ENCODE results near the gene FAM124A. TPM values are rescaled to one million over a fixed set of nuclear protein-coding genes. Genes with fewer than 3 reads are reported as not detected.

Gene FAM124A
- polyA plus RNA-seq, 2 of the 4 experiments (the other 2 are of a cell fraction): 1.5 to 1.6 TPM

DNA sequence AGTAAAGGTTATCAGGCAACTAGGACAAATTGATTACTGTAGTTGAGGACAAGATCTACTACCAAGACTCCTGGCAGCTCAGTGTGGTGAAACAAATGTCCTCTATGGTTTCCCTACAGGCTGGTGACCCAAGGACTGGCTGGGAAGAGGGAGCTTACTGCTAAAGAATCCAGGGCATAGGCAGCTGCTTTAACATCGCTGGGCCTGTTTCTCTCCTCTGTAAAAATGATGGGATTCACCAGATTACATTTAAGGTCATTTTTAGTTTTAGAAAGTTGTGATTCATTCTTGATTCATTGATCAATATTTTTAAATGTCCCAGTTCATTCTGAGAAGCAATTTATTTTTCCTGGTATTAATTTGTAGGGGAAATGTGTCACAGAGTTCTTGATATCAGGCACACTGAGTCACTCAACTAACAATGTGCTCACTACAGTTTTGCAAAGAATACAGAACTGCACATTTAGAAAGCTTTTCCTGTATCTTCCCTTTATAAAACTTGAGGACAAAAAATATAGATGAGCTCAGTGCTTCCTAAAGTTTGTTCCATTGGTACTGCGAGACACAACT lies 19.6 kb upstream of the FAM124A start:
- H3K4me2 ChIP-seq: no peak overlapping the region
- no peak overlapping the region for H3K4me3 ChIP-seq
- TF ChIP-seq SREBF2 (IDR thresholded peaks at IDR 0.05): no peak
- no peak for TF ChIP-seq ZC3H11A (IDR thresholded peaks at IDR 0.05)
- ChIA-PET CTCF (no interaction called here), POLR2A (no interaction called here)
- 61% methylated on average over 2 of the region's 2 CpGs for WGBS (ENCODE audit: missing lambda C conversion rate)
- H3K4me1 ChIP-seq: no peaks in the 10 kb centered on the region
- H3K9me3 ChIP-seq: no peaks in the 10 kb centered on the region
- no peak for ATAC-seq
- DNase-seq (ENCODE audit: low read depth in 1 of 2, low spot score in 1 of 2): no peak
- no peak for FAIRE-seq
- no peak overlapping the region for H3K27ac ChIP-seq

DNA sequence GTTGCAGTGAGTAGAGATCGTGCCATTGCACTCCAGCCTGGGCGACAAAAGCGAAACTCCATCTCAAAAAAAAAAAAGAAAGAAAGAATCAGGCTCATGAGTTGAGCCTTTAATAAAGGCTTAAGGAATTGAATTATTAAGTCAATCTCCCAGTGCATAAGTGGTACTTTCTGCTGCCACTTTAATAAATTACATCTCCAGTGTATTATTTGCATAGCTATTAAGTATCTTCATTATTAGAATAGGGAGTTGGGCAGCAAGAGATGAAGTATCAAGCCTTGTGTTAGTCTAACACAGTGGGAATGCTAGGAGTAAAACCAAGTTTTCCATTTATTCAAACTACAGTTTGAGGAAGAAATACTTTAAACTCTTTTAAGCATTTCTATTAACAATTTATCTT lies 15.6 kb upstream of the FAM124A start:
- H3K4me2 ChIP-seq: no peak overlapping the region
- ChIA-PET CTCF (no interaction called here), POLR2A (no interaction called here)
- FAIRE-seq (no peak), DNase-seq (ENCODE audit: low read depth in 1 of 2, low spot score in 1 of 2) (no peak), ATAC-seq (no peak)
- H3K4me3 ChIP-seq: no peak overlapping the region
- H3K9me3 ChIP-seq: no peaks in the 10 kb centered on the region
- H3K4me1 ChIP-seq: no peaks in the 10 kb centered on the region
- H3K27ac ChIP-seq: no peak overlapping the region
- TF ChIP-seq TFCP2L1 (CRISPR knock-in tag; IDR thresholded peaks at IDR 0.05) (no peak), ZNF302 (CRISPR knock-in tag; IDR thresholded peaks at IDR 0.05) (no peak), KDM1A (IDR thresholded peaks at IDR 0.05; ENCODE audit: low read depth) (no peak), RNF2 (IDR thresholded peaks at IDR 0.05; ENCODE audit: borderline replicate concordance, low read depth) (no peak), RFX5 (IDR thresholded peaks at IDR 0.05) (no peak), FOXS1 (CRISPR knock-in tag; IDR thresholded peaks at IDR 0.05) (no peak), MAFK (IDR thresholded peaks at IDR 0.05; ENCODE audit: partially characterized antibody) (no peak), TP53 (CRISPR knock-in tag; IDR thresholded peaks at IDR 0.05) (no peak), RARB (CRISPR knock-in tag; IDR thresholded peaks at IDR 0.05) (no peak), HOXB13 (CRISPR knock-in tag; IDR thresholded peaks at IDR 0.05; ENCODE audit: low read depth) (no peak), CHD4 (IDR thresholded peaks at IDR 0.05; ENCODE audit: borderline replicate concordance) (no peak), JUNB (IDR thresholded peaks at IDR 0.05) (no peak), POLR2A (IDR thresholded peaks at IDR 0.05; ENCODE audit: low read length) (no peak), SREBF2 (IDR thresholded peaks at IDR 0.05) (no peak), JUN (IDR thresholded peaks at IDR 0.05) (no peak), RAD21 (conservative IDR thresholded peaks at IDR 0.05 in 1 of 2, IDR thresholded peaks at IDR 0.05 in 1 of 2) (no peak)
- TF ChIP-seq, protein P1, sequence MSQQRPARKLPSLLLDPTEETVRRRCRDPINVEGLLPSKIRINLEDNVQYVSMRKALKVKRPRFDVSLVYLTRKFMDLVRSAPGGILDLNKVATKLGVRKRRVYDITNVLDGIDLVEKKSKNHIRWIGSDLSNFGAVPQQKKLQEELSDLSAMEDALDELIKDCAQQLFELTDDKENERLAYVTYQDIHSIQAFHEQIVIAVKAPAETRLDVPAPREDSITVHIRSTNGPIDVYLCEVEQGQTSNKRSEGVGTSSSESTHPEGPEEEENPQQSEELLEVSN (IDR thresholded peaks at IDR 0.05; ENCODE audit: borderline replicate concordance, low read depth): no peak
- TF ChIP-seq, protein P2, sequence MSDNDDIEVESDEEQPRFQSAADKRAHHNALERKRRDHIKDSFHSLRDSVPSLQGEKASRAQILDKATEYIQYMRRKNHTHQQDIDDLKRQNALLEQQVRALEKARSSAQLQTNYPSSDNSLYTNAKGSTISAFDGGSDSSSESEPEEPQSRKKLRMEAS (IDR thresholded peaks at IDR 0.05): no peak
- WGBS (ENCODE audit: missing lambda C conversion rate): 81% methylated on average over 3 of the region's 3 CpGs

DNA sequence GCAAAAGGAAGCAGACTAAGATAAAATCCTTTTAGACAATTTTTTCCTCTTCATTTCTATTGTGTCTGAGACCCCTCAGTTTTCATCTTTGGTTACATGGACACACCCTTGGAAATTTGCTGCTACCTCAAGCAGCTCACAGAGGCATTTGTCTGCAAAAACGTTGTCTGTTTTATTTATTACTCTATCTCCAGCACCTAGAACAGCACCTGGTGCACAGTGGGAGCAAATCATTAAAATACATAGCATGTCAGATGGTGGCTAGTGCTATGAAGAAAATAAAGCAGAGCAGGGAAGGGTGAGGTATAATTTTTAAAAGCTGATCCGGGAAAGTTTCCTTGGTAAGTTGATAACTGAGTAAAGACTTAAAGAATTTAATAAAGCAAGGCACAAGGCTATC lies 14.3 kb upstream of the FAM124A start:
- H3K4me1 ChIP-seq: no peaks in the 10 kb centered on the region
- no peak for ATAC-seq
- ChIA-PET POLR2A (no interaction called here), CTCF (interaction anchor here (0.6 kb wide), 1 partner anchor 59 kb away, joined by 3 read pairs; no protein-coding TSS in a partner anchor)
- DNase-seq (ENCODE audit: low read depth in 1 of 2, low spot score in 1 of 2): no peak
- no peak overlapping the region for H3K27ac ChIP-seq
- no peaks in the 10 kb centered on the region for H3K9me3 ChIP-seq
- H3K4me2 ChIP-seq: no peak overlapping the region
- WGBS (ENCODE audit: missing lambda C conversion rate): 3% methylated on average over 2 of the region's 2 CpGs
- no peak for FAIRE-seq
- H3K4me3 ChIP-seq: no peak overlapping the region
- TF ChIP-seq CHD4 (IDR thresholded peaks at IDR 0.05; ENCODE audit: borderline replicate concordance): no peak
- TF ChIP-seq EP300 (IDR thresholded peaks at IDR 0.05): no peak
- no peak for TF ChIP-seq EHMT2 (IDR thresholded peaks at IDR 0.05; ENCODE audit: low read depth)
- TF ChIP-seq, protein P3, sequence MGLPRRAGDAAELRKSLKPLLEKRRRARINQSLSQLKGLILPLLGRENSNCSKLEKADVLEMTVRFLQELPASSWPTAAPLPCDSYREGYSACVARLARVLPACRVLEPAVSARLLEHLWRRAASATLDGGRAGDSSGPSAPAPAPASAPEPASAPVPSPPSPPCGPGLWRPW (IDR thresholded peaks at IDR 0.05): no peak

DNA sequence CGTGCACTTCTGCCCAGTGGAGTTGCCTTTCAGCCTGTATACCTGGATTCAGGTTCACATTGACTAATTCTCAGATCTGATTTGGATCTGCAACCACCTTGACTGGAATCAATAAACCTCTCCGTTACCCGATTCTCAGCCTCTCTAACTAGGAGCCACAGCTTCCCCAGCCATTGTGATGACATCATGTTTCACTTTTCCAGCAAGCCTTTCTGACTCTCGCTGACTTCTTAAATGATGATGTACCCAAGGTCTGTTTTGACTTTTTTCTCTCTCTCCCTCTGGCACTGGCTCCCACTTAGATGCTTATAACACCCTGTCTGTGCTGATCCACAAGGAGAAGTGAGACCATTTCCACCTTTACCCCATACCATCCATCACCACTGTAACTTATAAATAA lies 13.5 kb upstream of the FAM124A start:
- ChIA-PET POLR2A (no interaction called here), CTCF (interaction anchor here (0.6 kb wide), 1 partner anchor 60 kb away, joined by 3 read pairs; no protein-coding TSS in a partner anchor)
- H3K4me1 ChIP-seq: no peaks in the 10 kb centered on the region
- no peak overlapping the region for H3K4me3 ChIP-seq
- H3K27ac ChIP-seq: no peak overlapping the region
- FAIRE-seq (no peak), DNase-seq (ENCODE audit: low read depth in 1 of 2, low spot score in 1 of 2) (no peak), ATAC-seq (no peak)
- TF ChIP-seq RARB (CRISPR knock-in tag; IDR thresholded peaks at IDR 0.05): no peak
- no peak for TF ChIP-seq FOSL2 (IDR thresholded peaks at IDR 0.05)
- no peak for TF ChIP-seq FOSL2 (CRISPR knock-in tag; IDR thresholded peaks at IDR 0.05)
- no peak for TF ChIP-seq HEYL (CRISPR knock-in tag; IDR thresholded peaks at IDR 0.05)
- no peak for TF ChIP-seq SMC3 (IDR thresholded peaks at IDR 0.05)
- no peak overlapping the region for H3K4me2 ChIP-seq
- H3K9me3 ChIP-seq: no peaks in the 10 kb centered on the region
- WGBS (ENCODE audit: missing lambda C conversion rate): 35% methylated on average over 4 of the region's 4 CpGs
